Activated naive CD4-positive, alpha-beta T cell treated with anti-CD3 and anti-CD28 coated beads for 36 hours (primary cell): Measurements from ENCODE around the gene SEMA3F. TPM values are rescaled to one million over a fixed set of nuclear protein-coding genes. Genes with fewer than 3 reads are reported as not detected.

ENCODE experiments used
- CTCF ChIA-PET: fragments of 350-600 bp; sonication (Branson Sonifier 250); formaldehyde crosslinking; loops from one replicate; lab custom pipeline; 2021; ENCODE audit warnings: antibody characterized with exemption; lab: Charles Lee
- DNase-seq: peaks from one replicate; pipeline ENCODE4 v3.0.0-alpha.2; 2020
- H3K27ac Mint-ChIP-seq: one replicate; pipeline ENCODE4 v1.8.0; 2021; ENCODE audit warnings: mild to moderate bottlenecking, mixed read lengths
- H3K27me3 Mint-ChIP-seq: one replicate; pipeline ENCODE4 v1.8.0; 2021; ENCODE audit warnings: low read depth, mixed read lengths
- H3K36me3 Mint-ChIP-seq: one replicate; pipeline ENCODE4 v1.8.0; 2021; ENCODE audit warnings: low read depth, mixed read lengths
- H3K4me1 Mint-ChIP-seq: one replicate; pipeline ENCODE4 v1.8.0; 2021; ENCODE audit warnings: low read depth, mixed read lengths
- H3K4me3 Mint-ChIP-seq: one replicate; pipeline ENCODE4 v1.8.0; 2021; ENCODE audit warnings: mild to moderate bottlenecking, moderate library complexity, mixed read lengths
- H3K9me3 Mint-ChIP-seq: one replicate; pipeline ENCODE4 v1.8.0; 2021; ENCODE audit warnings: mixed read lengths
- intact Hi-C: fragments of 100-400 bp; cut with micrococcal nuclease; formaldehyde crosslinking; loops from one replicate; pipeline ENCODE4 v1.15.1; 2023
- total RNA-seq, 2 experiments: library from RNA; stranded (reverse); gene quantifications; one replicate each; pipeline ENCODE4 v1.2.3, GENCODE V29; 2021

Gene SEMA3F
- total RNA-seq, 2 experiments from 2014 or later, result not detected

- Mint-ChIP-seq H3K36me3 (no peaks in the 10 kb centered on the region), H3K27ac (no peak overlapping the region), H3K4me3 (no peak overlapping the region), H3K27me3 (peaks cover 15% of the 10 kb centered on the region), H3K4me1 (peaks cover 6% of the 10 kb centered on the region), H3K9me3 (no peaks in the 10 kb centered on the region)
- no peak for DNase-seq
- CTCF ChIA-PET, result no interaction called here
- intact Hi-C loops, result no loop called here
Measured at GRCh38 chr3:50150863-50151686, 4.0 kb upstream of the SEMA3F start.

- CTCF ChIA-PET, result no interaction called here
- H3K4me3 Mint-ChIP-seq, result no peak overlapping the region
- H3K27ac Mint-ChIP-seq, result no peak overlapping the region
Measured at GRCh38 chr3:50151728-50152127, 3.4 kb upstream of the SEMA3F start.

GRCh38 chr3:50153782-50154475 lies 1.2 kb upstream of the SEMA3F start:
- intact Hi-C loops, result loop anchor here (2.0 kb wide), 1 partner anchor 39 kb away; no protein-coding TSS in a partner anchor
- CTCF ChIA-PET, result interaction anchor here (1.7 kb wide), 1 partner anchor 39 kb away, joined by 4 read pairs; no protein-coding TSS in a partner anchor
- H3K27me3 Mint-ChIP-seq, result peaks cover 26% of the 10 kb centered on the region
- peaks cover 6% of the 10 kb centered on the region for H3K4me1 Mint-ChIP-seq
- no peaks in the 10 kb centered on the region for H3K36me3 Mint-ChIP-seq
- no peaks in the 10 kb centered on the region for H3K9me3 Mint-ChIP-seq
- no peak overlapping the region for H3K27ac Mint-ChIP-seq
- DNase-seq, result no peak
- H3K4me3 Mint-ChIP-seq, result peak overlapping the region; percentile 65

More at GRCh38 chr3:50151728-50152127, 3.4 kb upstream of the SEMA3F start:
- H3K9me3 Mint-ChIP-seq, result no peaks in the 10 kb centered on the region
- peaks cover 6% of the 10 kb centered on the region for H3K4me1 Mint-ChIP-seq
- peaks cover 22% of the 10 kb centered on the region for H3K27me3 Mint-ChIP-seq
- no peaks in the 10 kb centered on the region for H3K36me3 Mint-ChIP-seq
- no peak for DNase-seq
- intact Hi-C loops, result no loop called here

GRCh38 chr3:50154476-50154839 lies 666 bp upstream of the SEMA3F start:
- CTCF ChIA-PET, result no interaction called here
- Mint-ChIP-seq H3K27me3 (peaks cover 26% of the 10 kb centered on the region), H3K4me3 (peak overlapping the region; percentile 65), H3K36me3 (no peaks in the 10 kb centered on the region), H3K9me3 (no peaks in the 10 kb centered on the region), H3K27ac (no peak overlapping the region), H3K4me1 (peaks cover 6% of the 10 kb centered on the region)
- intact Hi-C loops, result loop anchor here (2.0 kb wide), 1 partner anchor 38 kb away; no protein-coding TSS in a partner anchor
- DNase-seq, result no peak

GRCh38 chr3:50155491-50155878 lies 361 bp downstream of the SEMA3F start:
- peaks cover 6% of the 10 kb centered on the region for H3K4me1 Mint-ChIP-seq
- CTCF ChIA-PET, result no interaction called here
- intact Hi-C loops, result loop anchor here (1.0 to 2.0 kb wide), 2 partner anchors 34 to 37 kb away; no protein-coding TSS in a partner anchor

GRCh38 chr3:50155891-50156290 lies 767 bp downstream of the SEMA3F start:
- Mint-ChIP-seq H3K4me3 (peak overlapping the region; percentile 54), H3K36me3 (no peaks in the 10 kb centered on the region), H3K9me3 (no peaks in the 10 kb centered on the region), H3K27me3 (peaks cover 26% of the 10 kb centered on the region), H3K27ac (no peak overlapping the region), H3K4me1 (peaks cover 6% of the 10 kb centered on the region)
- no peak for DNase-seq
- intact Hi-C loops, result loop anchor here (1.0 to 2.0 kb wide), 2 partner anchors 35 to 37 kb away; no protein-coding TSS in a partner anchor
- CTCF ChIA-PET, result interaction anchor here (1.5 kb wide), 1 partner anchor 35 kb away, joined by 4 read pairs; no protein-coding TSS in a partner anchor

More at GRCh38 chr3:50155491-50155878, 361 bp downstream of the SEMA3F start:
- H3K4me3 Mint-ChIP-seq, result peak overlapping the region; percentile 54
- H3K27ac Mint-ChIP-seq, result no peak overlapping the region
- DNase-seq, result no peak
- no peaks in the 10 kb centered on the region for H3K9me3 Mint-ChIP-seq
- H3K27me3 Mint-ChIP-seq, result peaks cover 26% of the 10 kb centered on the region
- no peaks in the 10 kb centered on the region for H3K36me3 Mint-ChIP-seq

- no peak overlapping the region for H3K27ac Mint-ChIP-seq
- H3K36me3 Mint-ChIP-seq, result no peaks in the 10 kb centered on the region
- H3K27me3 Mint-ChIP-seq, result peaks cover 26% of the 10 kb centered on the region
- DNase-seq, result no peak
- CTCF ChIA-PET, result interaction anchor here (0.6 to 1.5 kb wide), 2 partner anchors 36 to 683 kb away, joined by 3 to 4 read pairs; no protein-coding TSS in a partner anchor
- no peaks in the 10 kb centered on the region for H3K9me3 Mint-ChIP-seq
- no peak overlapping the region for H3K4me3 Mint-ChIP-seq
- intact Hi-C loops, result no loop called here
- peaks cover 6% of the 10 kb centered on the region for H3K4me1 Mint-ChIP-seq
Measured at GRCh38 chr3:50156549-50157493, 1.7 kb downstream of the SEMA3F start.

GRCh38 chr3:50157827-50158529 lies 2.9 kb downstream of the SEMA3F start:
- intact Hi-C loops, result no loop called here
- CTCF ChIA-PET, result interaction anchor here (0.5 to 1.2 kb wide), 3 partner anchors 33 to 684 kb away, joined by 3 to 6 read pairs (median 3); partner anchors contain the start of gene GNAT1
- Mint-ChIP-seq H3K36me3 (no peaks in the 10 kb centered on the region), H3K27ac (no peak overlapping the region), H3K4me1 (peaks cover 6% of the 10 kb centered on the region), H3K4me3 (no peak overlapping the region), H3K27me3 (peaks cover 26% of the 10 kb centered on the region), H3K9me3 (no peaks in the 10 kb centered on the region)
- no peak for DNase-seq

GRCh38 chr3:50158530-50159146 lies 3.5 kb downstream of the SEMA3F start:
- peaks cover 23% of the 10 kb centered on the region for H3K27me3 Mint-ChIP-seq
- no peak for DNase-seq
- no peaks in the 10 kb centered on the region for H3K9me3 Mint-ChIP-seq
- no peak overlapping the region for H3K27ac Mint-ChIP-seq
- H3K4me3 Mint-ChIP-seq, result no peak overlapping the region
- intact Hi-C loops, result no loop called here
- no peaks in the 10 kb centered on the region for H3K36me3 Mint-ChIP-seq
- H3K4me1 Mint-ChIP-seq, result peaks cover 6% of the 10 kb centered on the region
- CTCF ChIA-PET, result interaction anchor here (1.2 kb wide), 1 partner anchor 32 kb away, joined by 3 read pairs; the partner anchor contains the start of gene GNAT1

GRCh38 chr3:50160561-50160983 lies 5.4 kb downstream of the SEMA3F start:
- H3K4me1 Mint-ChIP-seq, result peaks cover 4% of the 10 kb centered on the region
- no peak for DNase-seq
- intact Hi-C loops, result no loop called here
- CTCF ChIA-PET, result interaction anchor here (1.6 kb wide), 1 partner anchor 86 kb away, joined by 3 read pairs; no protein-coding TSS in a partner anchor
- peaks cover 16% of the 10 kb centered on the region for H3K27me3 Mint-ChIP-seq
- H3K9me3 Mint-ChIP-seq, result no peaks in the 10 kb centered on the region
- no peaks in the 10 kb centered on the region for H3K36me3 Mint-ChIP-seq
- H3K27ac Mint-ChIP-seq, result no peak overlapping the region
- no peak overlapping the region for H3K4me3 Mint-ChIP-seq

- intact Hi-C loops, result no loop called here
Measured at GRCh38 chr3:50161320-50161719, 6.2 kb downstream of the SEMA3F start.

More at GRCh38 chr3:50161320-50161719, 6.2 kb downstream of the SEMA3F start:
- Mint-ChIP-seq H3K9me3 (no peaks in the 10 kb centered on the region), H3K27me3 (peaks cover 9% of the 10 kb centered on the region), H3K36me3 (no peaks in the 10 kb centered on the region), H3K4me3 (no peak overlapping the region), H3K4me1 (no peaks in the 10 kb centered on the region), H3K27ac (no peak overlapping the region)
- CTCF ChIA-PET, result interaction anchor here (1.6 kb wide), 1 partner anchor 85 kb away, joined by 3 read pairs; no protein-coding TSS in a partner anchor
- no peak for DNase-seq
